DMS53 (cell line): ENCODE results near the gene SLC2A5.
"Not testable (repeated sequence)": the region's sequence is repeated elsewhere in the genome, so short reads cannot be mapped to it uniquely, and the experiment has no call there.

Experiments used
- DNase-seq: peaks from one replicate; lab custom pipeline; 2025; lab: John Stamatoyannopoulos, UW

SLC2A5 gene

GRCh38 chr1:9004700-9005394, 64.6 kb downstream of the SLC2A5 start:
- DNase-seq = peak; percentile 89

GRCh38 chr1:9004031-9004699, 65.3 kb downstream of the SLC2A5 start:
- DNase-seq = no peak

- DNase-seq = peak; percentile 63
These were observed 67.2 kb downstream of the SLC2A5 start for GRCh38 chr1:9002215-9002560.

GRCh38 chr1:9001534-9002214, 67.8 kb downstream of the SLC2A5 start:
- peak; percentile 85 for DNase-seq

GRCh38 chr1:8993962-8994675, 75.3 kb downstream of the SLC2A5 start:
- DNase-seq = not testable (repeated sequence)

GRCh38 chr1:8992936-8993687, 76.3 kb downstream of the SLC2A5 start:
- DNase-seq = no peak

- no peak for DNase-seq
These were observed 79.6 kb downstream of the SLC2A5 start for GRCh38 chr1:8989821-8990220.

GRCh38 chr1:8989061-8989460, 80.4 kb downstream of the SLC2A5 start:
- DNase-seq = no peak

GRCh38 chr1:8988618-8988967, 80.8 kb downstream of the SLC2A5 start:
- no peak for DNase-seq

- DNase-seq = peak; percentile 51
These were observed 81.4 kb downstream of the SLC2A5 start for GRCh38 chr1:8987881-8988617.

GRCh38 chr1:8986814-8987190, 82.6 kb downstream of the SLC2A5 start:
- peak; percentile 25 for DNase-seq

- peak; percentile 49 for DNase-seq
These were observed 83.3 kb downstream of the SLC2A5 start for GRCh38 chr1:8985915-8986813.
